LoVo (cell line): ENCODE data around the gene B3GNT2.
"Not testable (repeated sequence)": the region's sequence is repeated elsewhere in the genome, so short reads cannot be mapped to it uniquely, and the experiment has no call there.

Source experiments
- DNase-seq: peaks from one replicate; pipeline ENCODE4 v3.0.0-alpha.2; 2016; ENCODE audit warnings: low spot score

The B3GNT2 gene, protein sequence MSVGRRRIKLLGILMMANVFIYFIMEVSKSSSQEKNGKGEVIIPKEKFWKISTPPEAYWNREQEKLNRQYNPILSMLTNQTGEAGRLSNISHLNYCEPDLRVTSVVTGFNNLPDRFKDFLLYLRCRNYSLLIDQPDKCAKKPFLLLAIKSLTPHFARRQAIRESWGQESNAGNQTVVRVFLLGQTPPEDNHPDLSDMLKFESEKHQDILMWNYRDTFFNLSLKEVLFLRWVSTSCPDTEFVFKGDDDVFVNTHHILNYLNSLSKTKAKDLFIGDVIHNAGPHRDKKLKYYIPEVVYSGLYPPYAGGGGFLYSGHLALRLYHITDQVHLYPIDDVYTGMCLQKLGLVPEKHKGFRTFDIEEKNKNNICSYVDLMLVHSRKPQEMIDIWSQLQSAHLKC

GRCh38 chr2:62195421-62196277 is at the start of gene B3GNT2:
B3GNT2 (plus strand) TSS chr2:62196115; CDS start chr2:62222221, 26,106 bp downstream.
- DNase-seq = peak; percentile 75

DNA sequence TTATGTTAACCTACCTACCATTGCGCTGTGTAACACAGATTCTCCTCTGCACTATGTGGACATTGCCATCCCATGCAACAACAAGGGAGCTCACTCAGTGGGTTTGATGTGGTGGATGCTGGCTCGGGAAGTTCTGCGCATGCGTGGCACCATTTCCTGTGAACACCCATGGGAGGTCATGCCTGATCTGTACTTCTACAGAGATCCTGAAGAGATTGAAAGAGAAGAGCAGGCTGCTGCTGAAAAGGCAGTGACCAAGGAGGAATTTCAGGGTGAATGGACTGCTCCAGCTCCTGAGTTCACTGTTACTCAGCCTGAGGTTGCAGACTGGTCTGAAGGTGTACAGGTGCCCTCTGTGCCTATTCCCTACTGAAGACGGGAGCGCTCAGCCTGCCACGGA is 49.1 kb upstream of the B3GNT2 start:
- DNase-seq = not testable (repeated sequence)

GRCh38 chr2:62147610-62148301 is 48.2 kb upstream of the B3GNT2 start:
- DNase-seq = no peak

- no peak for DNase-seq
Observed at GRCh38 chr2:62149708-62150107, 46.2 kb upstream of the B3GNT2 start.

GRCh38 chr2:62150597-62151305 is 45.2 kb upstream of the B3GNT2 start:
- DNase-seq = no peak

- DNase-seq = no peak
Observed at GRCh38 chr2:62151306-62151638, 44.6 kb upstream of the B3GNT2 start.

- no peak for DNase-seq
Observed at GRCh38 chr2:62152000-62152399, 43.9 kb upstream of the B3GNT2 start.

DNA sequence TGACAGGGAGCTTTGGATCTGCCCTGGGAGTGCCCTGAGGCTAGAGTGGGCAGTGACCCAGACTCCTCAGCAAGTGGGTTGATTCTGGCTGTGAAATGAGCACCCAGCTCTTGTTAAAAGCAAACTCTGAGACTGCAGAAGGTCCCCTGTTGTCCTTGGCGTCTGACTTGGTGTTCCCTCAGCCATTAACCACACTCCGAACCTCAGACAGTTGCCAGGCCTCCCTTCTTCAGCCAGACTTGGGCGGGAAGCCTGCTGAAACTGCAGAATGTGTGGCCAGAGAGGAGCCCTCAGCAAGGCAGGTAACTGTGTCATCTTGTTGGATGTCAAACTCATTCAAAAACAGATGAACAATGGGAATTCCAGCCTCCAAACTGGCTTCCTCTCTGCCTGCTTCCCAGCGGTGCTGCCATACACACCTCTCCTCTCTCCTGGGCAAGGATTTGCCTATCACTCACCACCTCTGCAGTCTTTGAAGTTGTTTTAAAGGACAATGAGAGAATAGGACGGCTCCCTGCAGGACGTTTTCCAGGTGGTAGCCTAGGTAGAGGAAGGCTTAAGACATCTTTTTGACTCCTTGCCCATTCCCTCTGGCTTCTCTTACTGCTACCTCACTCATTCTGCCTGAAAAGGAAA is 38.9 kb upstream of the B3GNT2 start:
- no peak for DNase-seq

DNA sequence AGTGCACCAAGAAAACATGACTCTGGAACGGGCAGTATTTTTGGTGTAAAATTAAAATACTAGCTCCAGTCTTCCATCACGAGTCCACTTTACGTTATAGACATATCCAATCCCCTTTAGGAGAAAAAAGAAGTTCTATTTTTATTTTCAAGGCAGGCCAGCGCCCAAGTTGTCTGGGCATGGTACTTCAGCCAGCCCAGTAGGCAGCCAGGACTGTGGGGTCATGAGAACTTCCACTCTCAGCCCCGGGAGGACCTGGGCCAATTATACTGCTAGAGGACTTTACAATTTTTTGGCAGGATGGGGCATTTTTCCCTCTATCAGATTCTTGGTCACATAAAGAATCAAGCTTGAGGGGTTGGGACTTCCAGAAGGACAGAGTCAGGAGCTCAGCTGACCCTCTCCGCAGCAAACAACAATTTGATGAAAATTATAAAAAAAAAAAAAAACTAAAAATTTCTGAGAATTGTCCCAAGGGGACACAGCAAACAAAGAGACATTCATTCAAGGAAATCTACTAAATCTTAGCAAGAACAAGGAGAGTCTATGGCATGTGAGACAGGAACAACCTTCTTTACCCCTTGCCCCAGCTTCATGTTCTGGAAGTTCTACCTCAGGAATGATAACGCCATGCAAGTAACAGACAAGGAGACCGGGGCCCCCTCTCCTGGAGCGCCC is 37.3 kb upstream of the B3GNT2 start:
- no peak for DNase-seq

- DNase-seq = not testable (repeated sequence)
Observed at GRCh38 chr2:62160691-62161090, 35.2 kb upstream of the B3GNT2 start.

DNA sequence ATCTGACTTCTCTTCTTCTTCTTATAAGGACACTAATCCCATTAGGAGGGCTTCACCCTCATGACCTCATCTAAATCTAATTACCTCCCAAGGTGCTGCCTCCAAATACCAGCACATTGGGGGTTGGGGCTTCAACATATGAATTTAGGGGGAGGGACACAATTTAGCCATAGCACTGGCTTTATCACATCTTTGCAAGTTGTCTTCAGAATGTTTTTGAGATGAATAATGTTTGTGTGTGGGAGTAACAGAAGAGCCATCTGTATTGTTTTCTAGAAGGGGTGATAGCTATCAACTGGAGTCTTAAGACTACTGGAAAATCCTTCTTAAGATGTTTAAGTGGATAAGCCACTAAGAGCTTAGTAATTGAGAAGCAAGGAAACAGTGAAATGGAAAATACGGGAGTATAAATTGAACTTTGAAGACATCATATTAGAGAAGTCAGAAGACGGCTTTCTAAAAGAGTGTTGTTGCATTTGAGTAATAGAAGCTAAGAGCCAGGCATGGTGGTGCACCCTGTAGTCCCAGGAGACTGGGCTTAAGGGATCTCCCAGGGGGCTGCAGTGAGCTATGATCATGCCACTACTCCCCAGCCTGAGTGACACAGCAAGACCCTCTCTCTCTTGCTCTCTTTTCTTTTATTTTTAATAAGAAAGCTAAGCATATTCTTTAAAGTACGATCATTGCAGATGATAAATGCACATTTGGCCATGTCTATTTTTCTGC is 32.6 kb upstream of the B3GNT2 start:
- no peak for DNase-seq

- DNase-seq = no peak
Observed at GRCh38 chr2:62163834-62164233, 32.1 kb upstream of the B3GNT2 start.

- no peak for DNase-seq
Observed at GRCh38 chr2:62175728-62176127, 20.2 kb upstream of the B3GNT2 start.

- no peak for DNase-seq
Observed at GRCh38 chr2:62176801-62177200, 19.1 kb upstream of the B3GNT2 start.

DNA sequence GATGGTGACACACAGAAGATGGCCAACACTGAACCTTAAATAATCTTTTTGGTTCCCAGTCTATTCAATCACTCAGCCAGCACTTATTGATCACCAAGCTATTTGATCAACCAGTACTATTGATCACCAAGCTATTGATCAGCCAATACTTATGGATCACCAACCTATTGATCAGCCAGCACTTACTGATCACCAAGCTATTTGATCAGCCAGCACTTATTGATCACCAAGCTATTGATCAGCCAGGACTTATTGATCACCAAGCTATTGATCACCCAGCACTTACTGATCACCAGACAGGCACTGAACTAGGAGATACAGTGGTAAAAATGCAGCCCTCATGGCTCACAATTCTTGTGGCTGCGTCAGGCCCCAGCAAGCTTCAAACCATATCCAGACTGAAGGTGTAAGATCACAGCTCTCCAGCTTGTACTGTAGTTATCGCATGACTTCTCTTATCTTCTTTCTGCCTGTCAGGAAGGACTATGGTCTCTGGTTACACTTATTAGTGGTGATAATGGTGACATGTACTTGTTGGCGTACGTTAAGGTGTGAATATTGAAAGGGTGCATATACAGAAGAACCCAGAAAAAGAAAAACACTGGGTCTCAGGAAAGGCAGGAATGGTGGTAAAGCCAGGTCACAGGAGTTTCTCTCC is 18.4 kb upstream of the B3GNT2 start:
- DNase-seq = no peak

DNA sequence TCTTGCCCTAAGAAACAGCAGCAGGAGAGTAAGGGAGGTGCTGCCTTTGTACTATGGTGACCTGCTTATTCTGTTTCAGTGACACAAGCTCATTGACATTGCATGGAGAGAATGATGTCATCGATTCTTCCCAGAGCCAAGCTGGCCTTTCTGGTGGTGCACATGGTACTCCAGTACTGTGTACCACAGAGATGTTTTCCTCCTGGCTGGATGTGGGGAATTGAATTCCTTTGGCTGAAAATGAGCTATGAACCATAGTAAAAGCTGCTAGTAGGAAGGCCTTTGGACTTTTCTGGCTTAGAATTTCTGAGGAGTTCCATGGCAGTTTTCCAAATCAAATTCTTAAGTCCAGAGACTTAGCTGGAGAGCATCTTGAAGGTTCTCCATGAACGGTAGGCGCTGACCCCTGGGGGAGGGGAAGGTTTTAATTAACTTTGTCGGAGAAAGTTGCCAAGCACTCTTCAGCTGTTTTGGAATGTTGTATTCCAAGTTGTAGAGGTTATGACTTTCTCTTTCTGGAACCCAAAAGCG is 17.1 kb upstream of the B3GNT2 start:
- no peak for DNase-seq

DNA sequence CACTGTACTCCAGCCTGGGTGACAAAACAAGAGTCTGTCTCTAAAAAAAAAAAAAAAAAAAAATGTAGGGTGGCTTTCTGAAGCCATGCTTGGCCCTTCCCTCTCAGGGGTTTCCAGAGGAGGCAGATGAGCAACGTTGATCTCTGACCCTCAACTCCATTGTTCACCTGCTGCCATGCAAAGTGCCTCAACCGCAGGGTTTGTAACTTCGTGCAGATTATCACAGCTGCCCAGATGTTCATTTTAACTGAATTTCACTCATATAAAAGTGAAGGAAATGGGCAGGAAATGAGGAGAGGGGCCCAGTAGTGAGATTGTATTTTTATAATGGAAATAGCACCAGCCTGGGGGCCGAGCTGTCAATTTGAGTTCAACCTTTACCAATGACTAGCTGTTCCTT is 14.9 kb upstream of the B3GNT2 start:
- DNase-seq = no peak

DNA sequence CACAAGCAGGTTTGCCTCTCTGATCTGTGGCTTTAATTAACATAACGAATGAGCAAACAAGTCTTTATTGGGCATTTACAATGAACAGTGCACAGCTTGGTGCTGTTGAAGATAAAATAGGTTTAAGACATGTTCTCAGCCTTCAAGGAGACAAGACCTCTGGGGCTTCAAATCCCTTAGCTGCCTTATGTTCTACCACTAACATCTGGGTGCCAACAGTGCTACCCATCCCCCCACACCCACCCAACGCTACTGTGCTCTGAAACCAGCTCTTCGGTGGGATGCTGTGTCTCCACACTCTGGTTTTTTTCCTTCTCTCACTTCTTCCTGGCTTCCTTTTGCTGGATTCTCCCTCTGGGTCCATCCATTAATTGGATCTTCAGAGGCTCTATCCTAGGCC is 14.1 kb upstream of the B3GNT2 start:
- DNase-seq = no peak

- no peak for DNase-seq
Observed at GRCh38 chr2:62184512-62185230, 11.2 kb upstream of the B3GNT2 start.
